Peyer's patch (tissue), 4 donors: ENCODE results near the gene COL26A1. TPM values are rescaled to one million over a fixed set of nuclear protein-coding genes. Genes with fewer than 3 reads are reported as not detected.

Experiments used
- DNase-seq, 3 donors: peaks; one replicate each; pipeline ENCODE4 v3.0.0-alpha.2; 2017 to 2019
- H3K27ac ChIP-seq, 4 donors: fragments of 200-600 bp; sonication (generic); one replicate each; pipeline ENCODE4 v1.5.1; 2016 to 2019
- H3K27me3 ChIP-seq, 2 donors: fragments of 200-600 bp; sonication (generic); one replicate each; pipeline ENCODE4 v1.5.1; 2019
- H3K36me3 ChIP-seq, 3 donors: fragments of 200-600 bp; sonication (generic); one replicate each; pipeline ENCODE4 v1.5.1; 2016 to 2019
- H3K4me1 ChIP-seq, 4 donors: fragments of 200-600 bp; sonication (generic); one replicate each; pipeline ENCODE4 v1.5.1; 2016 to 2019
- H3K4me3 ChIP-seq, 4 donors: fragments of 200-600 bp; sonication (generic); 1 replicate in 3 of 4; 2 replicates in 1 of 4; pipeline ENCODE4 v1.5.1; 2016 to 2019; ENCODE audit warnings: mild to moderate bottlenecking in 1 of 4
- H3K9me3 ChIP-seq, 4 donors: fragments of 200-600 bp; sonication (generic); one replicate each; pipeline ENCODE4 v1.5.1; 2016 to 2019; ENCODE audit warnings: mild to moderate bottlenecking in 1 of 4
- CTCF ChIP-seq, 6 experiments: fragments of 450-650 bp in 4 of 6; fragments of 200-600 bp in 2 of 6; sonication (generic) in 1 of 6; IDR thresholded peaks; one replicate each; pipeline ENCODE4 v1.5.1; 2017 to 2019; ENCODE audit warnings: antibody characterized with exemption in 6 of 6, mild to moderate bottlenecking in 3 of 6, moderate library complexity in 1 of 6
- POLR2A ChIP-seq, 2 donors: fragments of 450-650 bp; IDR thresholded peaks; one replicate each; pipeline ENCODE4 v1.5.1; 2017; ENCODE audit warnings: antibody characterized with exemption in 2 of 2, mild to moderate bottlenecking in 2 of 2, moderate library complexity in 2 of 2
- total RNA-seq, 4 donors: library from RNA; depleted of rRNA; stranded (reverse); fragments of >200 nt; gene quantifications; one replicate each; pipeline ENCODE4 v1.1.0, GENCODE V29; 2016

Gene COL26A1
- total RNA-seq, 4 donors from 2014 or later = not detected

GRCh38 chr7:101399759-101400158 lies 37.1 kb downstream of the COL26A1 start:
- TF ChIP-seq CTCF (IDR thresholded peaks at IDR 0.05) (no peak), POLR2A (IDR thresholded peaks at IDR 0.05) (no peak)
- Histone ChIP-seq H3K4me1 (no peaks in the 10 kb centered on the region), H3K9me3 (no peaks in the 10 kb centered on the region), H3K36me3 (no peaks in the 10 kb centered on the region), H3K27ac (no peak overlapping the region), H3K4me3 (no peak overlapping the region), H3K27me3 (no peaks in the 10 kb centered on the region)
- no peak for DNase-seq

GRCh38 chr7:101400751-101401150 lies 38.1 kb downstream of the COL26A1 start:
- no peak for TF ChIP-seq POLR2A (IDR thresholded peaks at IDR 0.05)
- Histone ChIP-seq H3K27me3 (no peaks in the 10 kb centered on the region), H3K9me3 (no peaks in the 10 kb centered on the region), H3K4me3 (no peak overlapping the region), H3K4me1 (no peaks in the 10 kb centered on the region), H3K36me3 (no peaks in the 10 kb centered on the region), H3K27ac (no peak overlapping the region)
- no peak for DNase-seq

GRCh38 chr7:101401390-101402080 lies 38.9 kb downstream of the COL26A1 start:
- TF ChIP-seq CTCF (IDR thresholded peaks at IDR 0.05) (no peak), POLR2A (IDR thresholded peaks at IDR 0.05) (no peak)
- H3K4me3 ChIP-seq = no peak overlapping the region
- no peaks in the 10 kb centered on the region for H3K27me3 ChIP-seq
- no peaks in the 10 kb centered on the region for H3K9me3 ChIP-seq
- no peaks in the 10 kb centered on the region for H3K4me1 ChIP-seq
- H3K27ac ChIP-seq = no peak overlapping the region
- no peak for DNase-seq
- H3K36me3 ChIP-seq = no peaks in the 10 kb centered on the region

- Histone ChIP-seq H3K9me3 (no peaks in the 10 kb centered on the region), H3K27ac (no peak overlapping the region), H3K4me1 (no peaks in the 10 kb centered on the region), H3K36me3 (no peaks in the 10 kb centered on the region), H3K27me3 (no peaks in the 10 kb centered on the region), H3K4me3 (no peak overlapping the region)
- no peak for DNase-seq
- TF ChIP-seq POLR2A (IDR thresholded peaks at IDR 0.05) (no peak), CTCF (IDR thresholded peaks at IDR 0.05) (no peak)
These were observed 39.6 kb downstream of the COL26A1 start for GRCh38 chr7:101402081-101402779.

GRCh38 chr7:101402835-101403234 lies 40.2 kb downstream of the COL26A1 start:
- H3K9me3 ChIP-seq = no peaks in the 10 kb centered on the region
- no peaks in the 10 kb centered on the region for H3K4me1 ChIP-seq
- H3K36me3 ChIP-seq = no peaks in the 10 kb centered on the region
- DNase-seq = no peak
- TF ChIP-seq POLR2A (IDR thresholded peaks at IDR 0.05) (no peak), CTCF (IDR thresholded peaks at IDR 0.05) (no peak)
- no peaks in the 10 kb centered on the region for H3K27me3 ChIP-seq
- no peak overlapping the region for H3K27ac ChIP-seq
- H3K4me3 ChIP-seq = no peak overlapping the region

GRCh38 chr7:101405474-101406067 lies 42.9 kb downstream of the COL26A1 start:
- no peaks in the 10 kb centered on the region for H3K36me3 ChIP-seq
- no peak overlapping the region for H3K4me3 ChIP-seq
- TF ChIP-seq CTCF (IDR thresholded peaks at IDR 0.05) = no peak
- no peak for TF ChIP-seq POLR2A (IDR thresholded peaks at IDR 0.05)
- no peaks in the 10 kb centered on the region for H3K4me1 ChIP-seq
- H3K9me3 ChIP-seq = peaks cover 0 to 11% (median 4%) of the 10 kb centered on the region in 4 donors
- DNase-seq = no peak
- H3K27ac ChIP-seq = no peak overlapping the region
- H3K27me3 ChIP-seq = no peaks in the 10 kb centered on the region
